Astrocyte of the cerebellum (primary cell): ENCODE results near the gene KCNMA1.

Experiments
- DNase-seq: peaks from one replicate; pipeline ENCODE4 v3.0.0-alpha.2; 2011; ENCODE audit warnings: low read depth
- H3K4me3 ChIP-seq: 2 replicates; pipeline ENCODE4 v1.5.1; 2011; ENCODE audit warnings: mild to moderate bottlenecking, low read depth, low read length, moderate library complexity
- in situ Hi-C: cut with HindIII; loops from 2 replicates; pipeline ENCODE4 v1.10.0; 2017; ENCODE audit warnings: low sequenced_read_pairs
- TF ChIP-seq, protein P1 (sequence below): IDR thresholded peaks from 2 replicates; pipeline ENCODE4 v1.5.1; 2012; ENCODE audit warnings: low read length, low read depth, moderate library complexity, mild to moderate bottlenecking; ENCODE audit errors: missing control alignments

Gene KCNMA1

DNA sequence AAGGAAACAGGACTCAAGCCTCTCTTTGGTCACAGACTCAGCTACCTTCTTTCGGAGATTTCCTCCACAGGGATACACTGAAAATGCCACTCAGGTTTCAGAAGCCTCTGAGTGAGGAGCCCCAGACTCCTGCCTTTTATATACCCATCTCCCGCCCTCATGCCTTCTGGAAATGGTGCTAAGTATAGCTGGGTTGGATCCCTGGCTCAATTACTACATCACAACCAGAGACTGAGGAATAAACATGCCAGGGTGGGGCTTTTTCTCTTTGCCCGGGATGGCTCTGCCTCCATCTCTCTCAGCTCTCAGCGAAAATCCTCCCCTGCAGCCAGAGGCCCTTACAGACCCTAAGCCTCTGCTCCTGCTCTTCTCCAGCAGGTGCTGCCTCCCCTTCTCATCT, 299.5 kb downstream of the KCNMA1 start:
- TF ChIP-seq, protein P1, sequence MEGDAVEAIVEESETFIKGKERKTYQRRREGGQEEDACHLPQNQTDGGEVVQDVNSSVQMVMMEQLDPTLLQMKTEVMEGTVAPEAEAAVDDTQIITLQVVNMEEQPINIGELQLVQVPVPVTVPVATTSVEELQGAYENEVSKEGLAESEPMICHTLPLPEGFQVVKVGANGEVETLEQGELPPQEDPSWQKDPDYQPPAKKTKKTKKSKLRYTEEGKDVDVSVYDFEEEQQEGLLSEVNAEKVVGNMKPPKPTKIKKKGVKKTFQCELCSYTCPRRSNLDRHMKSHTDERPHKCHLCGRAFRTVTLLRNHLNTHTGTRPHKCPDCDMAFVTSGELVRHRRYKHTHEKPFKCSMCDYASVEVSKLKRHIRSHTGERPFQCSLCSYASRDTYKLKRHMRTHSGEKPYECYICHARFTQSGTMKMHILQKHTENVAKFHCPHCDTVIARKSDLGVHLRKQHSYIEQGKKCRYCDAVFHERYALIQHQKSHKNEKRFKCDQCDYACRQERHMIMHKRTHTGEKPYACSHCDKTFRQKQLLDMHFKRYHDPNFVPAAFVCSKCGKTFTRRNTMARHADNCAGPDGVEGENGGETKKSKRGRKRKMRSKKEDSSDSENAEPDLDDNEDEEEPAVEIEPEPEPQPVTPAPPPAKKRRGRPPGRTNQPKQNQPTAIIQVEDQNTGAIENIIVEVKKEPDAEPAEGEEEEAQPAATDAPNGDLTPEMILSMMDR: no peak
- no peak for DNase-seq
- in situ Hi-C loops: no loop called here
- H3K4me3 ChIP-seq: no peak overlapping the region

DNA sequence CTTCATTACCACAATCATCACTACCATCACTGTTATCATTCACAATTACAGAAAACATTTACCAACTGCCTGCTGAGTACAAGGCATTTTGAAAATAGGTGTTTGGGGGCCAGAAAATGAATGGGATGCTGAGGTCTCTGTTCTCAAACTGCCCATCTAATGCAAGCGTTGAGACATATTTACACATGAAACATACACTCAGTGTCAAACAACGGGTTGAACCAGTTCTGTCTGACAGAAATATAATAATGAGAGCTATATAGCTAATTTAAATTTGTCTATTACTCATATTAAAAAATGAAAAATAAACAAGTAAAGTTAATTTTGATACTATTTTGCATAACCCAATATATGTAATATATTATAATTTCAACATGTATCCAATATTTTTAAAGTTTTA, 303.1 kb downstream of the KCNMA1 start:
- in situ Hi-C loops: no loop called here
- DNase-seq: no peak
- TF ChIP-seq, protein P1: no peak
- H3K4me3 ChIP-seq: no peak overlapping the region

DNA sequence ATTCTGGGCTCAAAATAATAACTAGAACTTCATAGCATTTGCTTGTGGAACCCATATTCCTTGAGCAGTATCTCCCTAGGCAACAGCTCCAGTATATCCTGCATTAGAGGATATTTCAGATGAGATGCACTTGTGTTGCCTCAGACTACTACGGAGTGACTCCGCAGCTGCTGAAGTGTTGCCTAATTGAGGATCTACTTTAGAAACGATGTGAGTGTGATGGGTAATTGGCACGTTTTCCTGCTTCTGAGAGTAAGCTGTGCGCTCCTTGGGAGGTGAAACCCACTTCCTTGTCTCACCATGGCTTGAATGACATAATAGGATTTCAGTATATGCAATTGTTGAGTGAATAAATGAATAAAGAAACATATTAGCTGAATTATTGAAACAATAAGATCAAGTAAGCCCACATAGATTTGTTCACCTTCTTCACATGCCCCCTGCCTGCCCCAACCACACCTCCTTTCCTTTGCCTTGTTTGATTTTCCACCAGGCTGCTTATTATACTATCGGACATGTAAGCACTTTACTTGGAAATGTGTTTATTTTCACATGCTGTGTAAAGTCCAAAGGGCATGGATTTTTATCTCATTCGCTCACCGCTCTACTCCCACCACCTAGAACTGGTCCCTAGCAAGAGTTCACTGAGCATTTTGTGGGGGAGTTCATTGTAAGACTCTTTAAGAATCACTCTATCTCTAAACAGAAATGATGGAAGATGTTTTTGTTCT, 303.8 kb downstream of the KCNMA1 start:
- in situ Hi-C loops: no loop called here
- DNase-seq: no peak
- TF ChIP-seq, protein P1: no peak
- no peak overlapping the region for H3K4me3 ChIP-seq

DNA sequence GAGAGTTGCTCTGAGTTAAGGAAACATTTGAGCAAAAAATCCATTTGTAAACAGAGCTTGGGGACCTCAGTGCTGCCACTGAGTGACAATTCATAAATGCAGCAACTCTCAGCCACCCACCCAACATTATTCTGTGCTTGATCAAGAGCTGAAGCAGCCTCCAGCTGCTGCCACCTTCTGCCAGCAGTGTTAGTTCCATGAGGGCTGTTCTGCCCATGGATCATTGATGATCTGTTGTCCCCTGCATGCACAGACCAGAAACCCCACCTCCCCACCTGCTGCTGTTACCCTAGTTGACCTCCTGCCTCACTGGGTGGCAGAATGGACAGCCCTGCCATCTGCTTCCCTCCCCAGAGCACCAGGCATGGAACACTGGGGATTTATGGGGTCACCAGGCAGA, 305.4 kb downstream of the KCNMA1 start:
- no peak for DNase-seq
- no peak overlapping the region for H3K4me3 ChIP-seq
- in situ Hi-C loops: no loop called here
- TF ChIP-seq, protein P1: no peak

DNA sequence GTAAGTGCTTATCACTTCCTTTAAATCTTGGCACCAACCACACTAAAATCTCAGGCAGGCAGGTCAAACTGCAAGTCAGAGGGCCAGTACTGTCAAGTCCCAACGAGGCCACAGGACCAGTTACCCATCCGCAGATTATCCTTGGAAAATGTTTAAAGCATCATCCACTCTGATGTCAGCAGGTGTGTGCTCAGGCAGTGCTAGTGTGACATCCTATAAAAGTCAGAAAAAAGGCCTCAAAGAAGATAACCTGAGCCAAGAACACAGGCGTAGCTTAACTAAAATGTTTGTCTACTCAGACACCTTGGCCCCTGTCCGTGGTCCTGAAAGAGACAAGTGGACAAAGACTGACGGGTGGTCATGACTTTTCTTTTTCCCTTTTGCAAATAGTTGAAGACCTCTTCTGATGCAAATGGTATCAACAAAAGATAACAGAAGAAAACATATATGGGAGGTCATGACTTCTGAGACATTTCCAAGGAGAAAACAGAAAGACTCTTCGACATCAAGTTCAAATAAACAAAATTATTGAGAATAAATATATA, 309.3 kb downstream of the KCNMA1 start:
- H3K4me3 ChIP-seq: no peak overlapping the region
- in situ Hi-C loops: no loop called here
- TF ChIP-seq, protein P1: no peak
- no peak for DNase-seq

DNA sequence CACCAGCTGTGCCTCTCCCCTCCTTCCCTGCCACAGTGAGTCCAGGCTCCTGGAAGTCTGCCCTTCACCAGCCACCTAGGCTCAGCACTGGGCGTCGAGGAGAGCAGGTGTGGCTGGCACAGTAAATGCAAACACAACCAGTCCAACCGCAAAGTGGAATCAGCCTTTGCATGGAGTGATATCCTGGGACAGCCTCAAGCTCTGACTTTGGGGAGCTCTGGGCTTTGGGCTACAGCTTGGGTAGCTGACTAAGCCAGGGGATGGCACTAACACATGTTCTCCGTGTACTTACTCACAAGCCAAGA, 312.4 kb downstream of the KCNMA1 start:
- no peak for DNase-seq
- TF ChIP-seq, protein P1: no peak
- in situ Hi-C loops: no loop called here
- H3K4me3 ChIP-seq: no peak overlapping the region
